Stimulated activated CD8-positive, alpha-beta memory T cell treated with anti-CD3 and anti-CD28 coated beads, Interleukin-12 subunit alpha, Interleukin-12 subunit beta, amount 100 ng/mL, for 1 hour (primary cell): ENCODE measurements around the gene TMEM33.
A peak's percentile ranks its signal among the peaks of the same experiment; 100 is the strongest.

Experiments used
- DNase-seq: peaks from one replicate; pipeline ENCODE4 v3.0.0-alpha.2; 2020; ENCODE audit warnings: low read depth

The TMEM33 gene

DNA sequence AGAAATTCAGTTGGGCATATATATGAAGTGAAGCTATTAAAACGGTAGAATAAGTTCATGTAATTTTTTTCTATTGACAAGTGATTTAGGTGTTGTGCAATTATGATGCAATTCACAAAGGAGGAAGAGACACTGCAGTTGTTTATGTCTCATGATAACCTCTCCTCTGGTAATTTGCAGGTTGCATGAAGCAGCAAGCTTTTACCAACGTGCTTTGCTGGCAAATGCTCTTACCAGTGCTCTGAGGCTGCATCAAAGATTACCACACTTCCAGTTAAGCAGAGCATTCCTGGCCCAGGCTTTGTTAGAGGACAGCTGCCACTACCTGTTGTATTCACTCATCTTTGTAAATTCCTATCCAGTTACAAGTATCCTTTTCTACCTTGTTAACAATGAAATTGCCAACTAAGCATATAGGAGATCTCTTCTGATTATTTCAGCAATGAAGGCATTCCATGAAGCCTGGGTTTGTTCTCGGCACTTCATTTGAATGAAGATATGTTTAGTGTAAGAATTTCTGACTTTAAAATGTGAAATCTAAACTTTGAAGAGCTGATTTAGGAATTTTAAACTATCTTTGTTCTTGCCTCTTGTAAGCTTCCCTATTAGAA lies 3.9 kb downstream of the TMEM33 start:
- no peak for DNase-seq

DNA sequence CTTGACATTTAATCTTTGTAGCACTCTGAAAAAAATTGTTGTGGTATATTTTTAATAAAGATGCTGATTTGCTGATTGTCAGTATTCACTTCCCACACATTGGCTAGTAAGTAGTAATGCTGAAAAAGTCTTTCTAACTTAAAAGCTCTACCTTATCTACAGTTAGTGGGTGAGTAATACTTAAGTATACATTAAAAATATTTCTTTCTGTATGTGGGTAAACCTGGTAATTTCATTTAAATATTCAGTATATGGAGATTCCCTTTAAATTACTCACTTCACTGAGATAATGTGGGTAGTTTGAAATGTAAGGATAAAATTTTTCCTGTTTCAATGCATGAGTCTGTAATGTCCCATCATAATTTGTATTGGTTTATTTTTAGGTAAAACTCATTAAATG lies 5.6 kb downstream of the TMEM33 start:
- no peak for DNase-seq

- DNase-seq: no peak
These were observed 8.3 kb downstream of the TMEM33 start for GRCh38 chr4:41943506-41943905.

DNA sequence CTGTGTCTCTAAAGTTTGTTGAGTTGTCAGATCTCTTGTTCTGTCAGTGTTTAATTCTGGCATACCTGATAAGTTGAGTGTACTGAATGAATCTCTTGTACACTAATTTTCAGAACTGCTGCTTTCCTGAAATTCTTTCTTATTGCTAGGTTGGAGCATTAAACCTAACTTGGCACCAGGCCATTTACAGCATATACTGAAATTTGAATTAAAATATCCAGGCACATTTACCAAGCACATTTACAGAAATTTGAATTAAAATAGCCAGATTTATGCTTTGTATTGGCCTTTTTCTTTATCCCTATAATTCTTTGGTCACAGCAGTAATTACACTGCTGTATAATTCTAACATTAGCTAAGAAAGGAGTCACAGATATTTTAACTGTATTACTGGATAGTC lies 8.9 kb downstream of the TMEM33 start:
- no peak for DNase-seq

DNA sequence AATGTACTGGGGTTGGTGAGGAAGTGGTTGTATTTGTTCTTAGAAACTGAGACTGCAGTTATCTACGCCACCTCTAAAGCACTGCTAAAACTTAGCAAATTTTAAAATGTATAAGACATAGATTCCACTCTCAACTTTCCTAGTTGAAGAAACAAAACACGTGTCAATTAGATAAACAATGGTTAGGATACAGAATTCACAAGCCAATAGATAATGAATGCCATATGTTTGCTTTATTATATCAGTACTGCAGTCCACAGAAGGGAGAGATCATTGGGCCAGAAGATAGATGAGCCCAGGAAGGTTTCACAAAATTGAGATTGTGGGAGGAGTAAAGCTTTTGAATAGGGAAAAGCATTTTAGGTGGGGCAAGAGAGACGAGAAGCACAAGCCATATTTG lies 14.3 kb downstream of the TMEM33 start:
- no peak for DNase-seq

DNA sequence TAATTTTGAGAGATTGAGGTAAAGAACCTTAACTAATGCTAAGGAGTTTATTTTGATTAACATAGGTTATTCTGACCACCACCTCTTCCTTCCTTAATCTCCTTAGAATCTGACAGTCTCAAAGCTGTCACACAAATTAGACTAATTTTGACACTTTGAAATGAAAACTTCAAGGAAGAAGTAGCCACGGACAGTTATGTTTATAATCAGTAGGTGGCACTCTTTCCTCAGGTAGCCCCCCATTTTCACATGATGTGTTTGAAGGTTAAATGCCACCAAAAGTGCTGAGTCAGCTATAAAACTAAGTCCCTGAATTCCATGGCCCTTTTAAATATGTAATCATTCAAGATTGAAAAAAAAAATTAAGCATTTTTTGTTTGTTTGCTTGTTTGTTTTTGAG lies 22.4 kb downstream of the TMEM33 start:
- no peak for DNase-seq

DNA sequence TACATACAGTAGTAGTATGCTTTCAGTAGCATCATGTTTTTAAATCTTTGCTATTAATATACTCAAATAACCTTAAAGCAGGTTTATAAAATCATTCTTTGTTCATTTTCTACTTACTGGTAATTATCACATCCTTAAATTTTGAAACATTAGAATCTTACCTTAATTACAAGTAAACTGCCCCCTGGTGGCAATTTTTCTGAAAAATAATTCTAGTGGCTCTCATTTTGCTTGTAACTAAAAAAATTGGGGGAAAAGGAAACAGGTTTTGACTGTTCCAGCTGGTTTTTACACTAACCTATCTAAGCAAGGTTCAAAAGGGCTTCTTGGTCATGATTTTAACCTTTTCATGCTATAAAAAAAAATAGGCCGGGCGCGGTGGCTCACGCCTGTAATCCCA lies 27.9 kb downstream of the TMEM33 start:
- DNase-seq: no peak

- DNase-seq: no peak
These were observed 29.2 kb downstream of the TMEM33 start for GRCh38 chr4:41964401-41964800.

DNA sequence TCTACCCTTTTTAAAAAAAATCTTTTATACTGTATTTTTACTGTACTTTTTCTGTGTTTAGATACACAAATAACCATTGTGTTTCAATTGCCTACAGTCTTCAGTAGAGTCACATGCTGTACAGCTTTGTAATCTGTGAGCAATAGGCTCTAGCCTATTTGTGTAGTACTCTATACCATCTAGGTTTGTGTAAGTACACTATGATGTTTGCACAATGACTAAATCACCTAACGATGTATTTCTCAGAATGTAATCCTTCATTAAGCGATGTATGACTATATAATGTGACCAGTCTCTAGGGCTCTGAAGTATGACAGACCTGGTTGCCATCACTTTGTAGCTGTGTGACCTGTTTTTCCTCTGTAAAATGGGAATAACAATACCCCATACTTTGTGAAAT lies 32.2 kb downstream of the TMEM33 start:
- no peak for DNase-seq

- DNase-seq: no peak
These were observed 34.4 kb downstream of the TMEM33 start for GRCh38 chr4:41969671-41970070.

DNA sequence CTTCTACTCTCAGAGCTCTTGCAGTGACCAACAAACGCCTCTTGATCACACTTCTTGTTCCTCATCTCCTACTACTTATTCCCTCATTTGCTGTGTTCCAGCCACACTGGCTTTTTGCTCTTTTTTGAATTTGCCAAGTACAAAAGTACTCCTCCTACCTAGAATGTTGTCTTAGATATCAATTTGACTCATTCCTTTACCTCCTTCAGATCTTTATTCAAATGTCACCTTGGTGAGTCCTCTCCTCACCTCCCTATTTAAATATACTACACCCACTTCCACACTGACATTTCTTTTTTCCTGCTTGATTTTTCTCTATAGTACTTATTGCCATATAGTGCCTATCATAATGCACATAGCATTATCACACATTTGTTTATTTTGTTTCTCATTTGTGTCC lies 40.1 kb downstream of the TMEM33 start:
- no peak for DNase-seq

DNA sequence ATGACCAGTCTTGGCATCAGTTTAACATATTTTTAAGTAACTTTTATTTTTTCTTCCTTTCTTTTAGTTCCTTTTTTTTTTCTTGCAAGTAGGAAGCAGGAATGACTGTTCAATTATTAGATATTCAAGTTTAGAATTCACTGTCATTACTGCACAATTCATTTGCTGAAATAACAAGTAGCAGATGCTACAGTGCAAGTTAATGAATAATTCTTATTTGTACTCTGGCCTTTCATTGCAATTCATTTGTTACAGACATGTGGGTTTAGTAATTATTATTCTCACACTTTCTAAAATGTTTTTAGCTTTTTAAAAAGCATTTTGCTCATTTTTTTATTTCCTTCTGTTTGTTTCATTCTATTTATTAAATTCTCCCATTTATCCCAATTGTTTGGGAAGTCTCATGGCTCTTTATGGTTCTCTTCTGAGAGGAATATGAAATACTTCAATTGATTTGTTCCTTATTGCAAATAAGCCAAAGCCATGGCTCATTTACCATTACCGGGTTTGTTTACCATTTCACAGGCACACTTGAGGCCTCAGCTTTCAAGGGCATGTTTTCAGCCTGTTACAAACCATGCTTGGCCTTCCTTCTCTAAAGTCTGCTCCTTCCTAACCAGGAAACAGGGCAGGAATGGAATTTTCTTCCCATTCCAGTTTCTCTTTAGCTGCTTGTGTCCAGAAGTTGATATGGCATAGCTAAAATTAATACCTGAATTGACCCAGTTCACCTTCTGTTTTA lies 41.7 kb downstream of the TMEM33 start:
- DNase-seq: no peak

DNA sequence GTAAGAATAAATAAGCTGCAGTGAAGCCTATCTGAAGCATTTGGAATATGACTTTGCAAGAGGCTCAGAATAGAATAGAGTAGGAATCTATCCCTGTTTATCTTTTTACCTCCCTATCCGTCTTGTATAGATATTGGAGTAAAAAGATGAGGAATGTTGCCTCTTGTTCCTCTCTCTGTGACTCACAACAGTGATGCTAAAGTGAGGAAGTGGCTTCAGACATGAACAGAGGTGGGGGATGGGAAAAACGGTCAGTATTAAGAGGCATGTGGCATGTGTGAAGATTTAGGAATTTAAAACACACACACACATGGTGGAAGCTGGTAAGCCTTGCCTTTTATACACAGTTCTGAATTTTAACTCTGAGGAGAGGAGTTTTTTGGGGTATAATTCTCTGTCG lies 42.5 kb downstream of the TMEM33 start:
- no peak for DNase-seq

- no peak for DNase-seq
These were observed 46.2 kb downstream of the TMEM33 start, which contains the start of gene DCAF4L1 for GRCh38 chr4:41981456-41981855. Gene DCAF4L1, plus strand, starts transcription at chr4:41981756. Its CDS starts 37 bp downstream, at chr4:41981793.

- DNase-seq: no peak
These were observed 47.5 kb downstream of the TMEM33 start for GRCh38 chr4:41982716-41983115.

DNA sequence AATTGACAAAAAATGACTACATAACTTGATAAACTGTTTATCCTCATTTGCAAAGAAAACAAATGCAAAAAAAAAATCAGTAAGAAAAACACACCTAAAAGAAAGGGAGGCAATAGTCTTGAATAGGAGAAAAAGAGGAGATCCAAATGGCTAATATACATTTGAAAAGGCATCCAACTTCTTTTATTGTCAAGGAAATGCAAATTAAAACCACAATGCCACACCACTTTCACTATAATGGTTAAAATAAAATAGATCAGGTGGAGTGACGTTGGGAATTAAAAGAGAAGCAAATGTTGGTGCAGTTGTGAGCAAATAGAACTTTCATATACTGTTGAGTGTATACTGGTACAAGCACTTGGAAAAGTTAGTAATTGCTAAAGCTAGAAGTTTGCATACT lies 49.9 kb downstream of the TMEM33 start:
- DNase-seq: no peak

- DNase-seq: no peak
These were observed 54.8 kb downstream of the TMEM33 start for GRCh38 chr4:41989994-41990364.

GRCh38 chr4:41990365-41991111 lies 55.3 kb downstream of the TMEM33 start, which contains the start of gene SLC30A9:
Gene SLC30A9, plus strand, starts transcription at chr4:41990530. Its CDS starts 122 bp downstream, at chr4:41990652.
- DNase-seq: peak; percentile 91

GRCh38 chr4:41991916-41992767 lies 56.9 kb downstream of the TMEM33 start:
- DNase-seq: no peak

GRCh38 chr4:41992967-41993857 lies 58.0 kb downstream of the TMEM33 start:
- DNase-seq: no peak

GRCh38 chr4:41994461-41994985 lies 59.3 kb downstream of the TMEM33 start:
- DNase-seq: no peak
